Raji (cell line): ENCODE results near the gene LACTBL1.

Experiments used
- POLR2A ChIP-seq: IDR thresholded peaks from 2 replicates; pipeline ENCODE4 v1.6.1; 2011; ENCODE audit warnings: low read depth, low read length, control low read depth; ENCODE audit not compliant: insufficient read depth

LACTBL1 gene

GRCh38 chr1:22908880-22909426 is 63.7 kb downstream of the LACTBL1 start:
- no peak for TF ChIP-seq POLR2A

- no peak for TF ChIP-seq POLR2A
Measured at GRCh38 chr1:22907528-22907927, 65.1 kb downstream of the LACTBL1 start.

GRCh38 chr1:22906968-22907367 is 65.7 kb downstream of the LACTBL1 start:
- no peak for TF ChIP-seq POLR2A

- no peak for TF ChIP-seq POLR2A
Measured at GRCh38 chr1:22903113-22903512, 69.6 kb downstream of the LACTBL1 start.
